Esophagus muscularis mucosa (tissue), 4 donors: Measurements from ENCODE around the gene BSND. TPM values are rescaled to one million over a fixed set of nuclear protein-coding genes. Genes with fewer than 3 reads are reported as not detected.

Experiments
- DNase-seq: peaks from one replicate; pipeline ENCODE4 v3.0.0-alpha.2; 2017; ENCODE audit errors: extremely low spot score
- H3K27ac ChIP-seq, 4 donors: fragments of 200-600 bp; sonication (generic); replicated peaks in 1 of 4; 1 replicate in 3 of 4; 2 replicates in 1 of 4; pipeline ENCODE4 v1.5.1; 2016 to 2019; ENCODE audit warnings: mild to moderate bottlenecking in 1 of 4
- H3K27me3 ChIP-seq, 4 donors: fragments of 200-600 bp; sonication (generic); one replicate each; pipeline versions ENCODE4 v1.5.1 to v1.6.0; 2016 to 2019
- H3K36me3 ChIP-seq, 4 donors: fragments of 200-600 bp; sonication (generic); one replicate each; pipeline ENCODE4 v1.5.1; 2016 to 2019
- H3K4me1 ChIP-seq, 4 donors: fragments of 200-600 bp; sonication (generic); one replicate each; pipeline ENCODE4 v1.5.1; 2016 to 2019
- H3K4me3 ChIP-seq, 4 donors: fragments of 200-600 bp; sonication (generic); 1 replicate in 2 of 4; 2 replicates in 2 of 4; pipeline ENCODE4 v1.5.1; 2016 to 2019; ENCODE audit warnings: mild to moderate bottlenecking in 4 of 4, moderate library complexity in 1 of 4
- H3K9me3 ChIP-seq, 4 donors: fragments of 200-600 bp; sonication (generic); 1 replicate in 3 of 4; 2 replicates in 1 of 4; pipeline ENCODE4 v1.5.1; 2016 to 2019
- EP300 ChIP-seq: sonication (generic); formaldehyde crosslinking; IDR thresholded peaks from one replicate; pipeline ENCODE4 v1.6.1; 2017; ENCODE audit warnings: antibody characterized with exemption
- POLR2A ChIP-seq: fragments of 450-650 bp; IDR thresholded peaks from one replicate; pipeline ENCODE4 v1.6.1; 2017; ENCODE audit warnings: antibody characterized with exemption, moderate library complexity, mild to moderate bottlenecking, low read depth
- POLR2AphosphoS5 ChIP-seq, 2 donors: sonication (generic); formaldehyde crosslinking; IDR thresholded peaks; one replicate each; pipeline ENCODE4 v1.6.1; 2017; ENCODE audit warnings: antibody characterized with exemption in 2 of 2
- WGBS: methylation state at CpG from one replicate; pipeline ENCODE4 v1.1.5; 2018; 5-methylcytosine and 5-hydroxymethylcytosine counted together
- intact Hi-C: fragments of 100-400 bp; cut with DNase I; formaldehyde crosslinking; loops from one replicate; pipeline ENCODE4 v1.15.1; 2023
- total RNA-seq, 4 donors: library from RNA; depleted of rRNA; stranded (reverse); fragments of >200 nt; gene quantifications; one replicate each; pipeline versions ENCODE4 v1.1.0 to v1.2.1, GENCODE V29; 2016
- TF ChIP-seq, protein P1 (sequence below), 3 experiments: fragments of 200-600 bp in 2 of 3; fragments of 450-650 bp in 1 of 3; sonication (generic) in 2 of 3; IDR thresholded peaks; one replicate each; pipeline ENCODE4 v1.5.1; 2017 to 2019; ENCODE audit warnings: antibody characterized with exemption in 3 of 3, mild to moderate bottlenecking in 2 of 3, moderate library complexity in 1 of 3

The BSND gene
- total RNA-seq, 4 donors from 2014 or later, result not detected

DNA sequence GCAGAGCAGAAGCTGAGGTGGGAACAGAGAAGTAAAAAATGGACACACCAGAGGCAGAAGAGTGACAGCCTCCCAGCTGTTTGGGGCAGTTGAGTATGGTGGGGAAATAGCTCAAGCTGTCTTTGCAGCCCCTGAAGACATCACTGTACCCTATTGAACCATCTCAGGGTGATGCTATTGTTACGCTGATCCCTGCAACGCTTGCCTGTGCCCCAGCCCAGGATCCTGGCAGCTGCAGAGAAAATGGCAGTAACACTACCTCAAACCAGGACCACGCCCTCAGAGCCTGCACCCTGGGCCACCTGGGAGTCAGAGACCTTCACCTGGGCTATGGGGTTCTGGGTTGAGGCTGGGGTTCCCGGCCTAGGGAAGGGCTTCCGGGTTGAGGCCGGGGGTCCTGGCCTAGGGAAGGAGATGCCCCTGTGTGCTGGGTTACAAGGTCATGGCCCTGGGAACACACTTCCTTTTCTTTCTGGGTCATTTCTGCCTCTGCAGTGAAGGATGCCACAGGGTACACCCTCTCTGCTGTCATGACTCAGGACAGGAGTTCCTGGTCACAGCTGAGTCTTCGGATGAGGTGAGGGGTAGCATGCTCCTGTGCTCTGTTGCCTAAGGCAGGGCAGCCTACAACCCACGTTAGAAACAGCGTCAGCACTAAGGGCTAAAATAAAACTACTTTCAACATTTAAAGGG is 11.6 kb downstream of the BSND start:
- no peak overlapping the region for H3K27ac ChIP-seq
- TF ChIP-seq EP300 (no peak), POLR2AphosphoS5 (IDR thresholded peaks at IDR 0.05) (no peak), POLR2A (no peak)
- TF ChIP-seq, protein P1, sequence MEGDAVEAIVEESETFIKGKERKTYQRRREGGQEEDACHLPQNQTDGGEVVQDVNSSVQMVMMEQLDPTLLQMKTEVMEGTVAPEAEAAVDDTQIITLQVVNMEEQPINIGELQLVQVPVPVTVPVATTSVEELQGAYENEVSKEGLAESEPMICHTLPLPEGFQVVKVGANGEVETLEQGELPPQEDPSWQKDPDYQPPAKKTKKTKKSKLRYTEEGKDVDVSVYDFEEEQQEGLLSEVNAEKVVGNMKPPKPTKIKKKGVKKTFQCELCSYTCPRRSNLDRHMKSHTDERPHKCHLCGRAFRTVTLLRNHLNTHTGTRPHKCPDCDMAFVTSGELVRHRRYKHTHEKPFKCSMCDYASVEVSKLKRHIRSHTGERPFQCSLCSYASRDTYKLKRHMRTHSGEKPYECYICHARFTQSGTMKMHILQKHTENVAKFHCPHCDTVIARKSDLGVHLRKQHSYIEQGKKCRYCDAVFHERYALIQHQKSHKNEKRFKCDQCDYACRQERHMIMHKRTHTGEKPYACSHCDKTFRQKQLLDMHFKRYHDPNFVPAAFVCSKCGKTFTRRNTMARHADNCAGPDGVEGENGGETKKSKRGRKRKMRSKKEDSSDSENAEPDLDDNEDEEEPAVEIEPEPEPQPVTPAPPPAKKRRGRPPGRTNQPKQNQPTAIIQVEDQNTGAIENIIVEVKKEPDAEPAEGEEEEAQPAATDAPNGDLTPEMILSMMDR (IDR thresholded peaks at IDR 0.05), result no peak
- H3K4me1 ChIP-seq, result no peaks in the 10 kb centered on the region
- no peaks in the 10 kb centered on the region for H3K36me3 ChIP-seq
- intact Hi-C loops, result no loop called here
- no peak overlapping the region for H3K4me3 ChIP-seq
- peaks cover 0 to 8% (median 0%) of the 10 kb centered on the region in 4 donors for H3K9me3 ChIP-seq
- 93% methylated on average over 5 of the region's 9 CpGs for WGBS
- H3K27me3 ChIP-seq, result peaks cover 0 to 20% (median 0%) of the 10 kb centered on the region in 4 donors
- no peak for DNase-seq

DNA sequence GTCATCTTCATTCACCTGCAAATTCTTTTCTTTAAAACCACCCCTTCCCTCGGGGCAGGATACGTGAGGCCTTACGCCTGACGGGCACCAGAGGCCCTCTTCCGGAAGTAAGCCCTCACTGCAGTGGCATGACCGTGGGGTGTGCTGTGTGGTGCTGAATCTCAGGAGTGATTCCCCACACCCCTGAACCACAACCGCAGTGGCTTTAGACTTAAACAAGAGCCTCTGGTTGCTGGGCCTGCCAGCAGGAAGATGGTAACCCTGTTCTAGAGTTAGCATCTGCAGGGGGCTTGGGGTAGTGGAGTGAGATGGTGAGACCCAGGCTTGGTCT is 12.1 kb downstream of the BSND start:
- H3K27me3 ChIP-seq, result peaks cover 0 to 25% (median 0%) of the 10 kb centered on the region in 4 donors
- no peak overlapping the region for H3K27ac ChIP-seq
- TF ChIP-seq, protein P1 (IDR thresholded peaks at IDR 0.05), result no peak
- TF ChIP-seq EP300 (no peak), POLR2AphosphoS5 (IDR thresholded peaks at IDR 0.05) (no peak), POLR2A (no peak)
- H3K36me3 ChIP-seq, result no peaks in the 10 kb centered on the region
- H3K4me1 ChIP-seq, result no peaks in the 10 kb centered on the region
- 95% methylated on average over 7 of the region's 7 CpGs for WGBS
- intact Hi-C loops, result no loop called here
- H3K4me3 ChIP-seq, result no peak overlapping the region
- peaks cover 0 to 8% (median 0%) of the 10 kb centered on the region in 4 donors for H3K9me3 ChIP-seq
- no peak for DNase-seq

DNA sequence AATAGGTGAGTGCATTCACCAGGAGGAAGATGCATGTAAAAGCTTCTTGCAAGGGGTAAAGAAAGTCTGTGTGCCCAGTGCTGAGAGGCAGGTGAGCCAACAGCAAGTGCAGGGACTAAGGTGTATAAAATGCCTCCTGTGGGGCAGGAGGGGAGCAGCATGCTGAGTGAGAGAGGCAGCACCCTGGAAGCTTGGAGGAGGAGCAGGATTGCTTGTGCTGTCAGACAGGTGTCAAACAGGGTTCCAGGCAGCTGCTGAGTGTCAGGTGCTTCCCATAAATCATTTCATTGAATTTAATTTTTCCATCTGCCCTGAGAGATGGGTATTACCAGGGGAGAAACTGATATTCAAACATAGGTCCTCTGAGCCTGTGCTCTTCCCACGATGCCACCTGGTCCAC is 13.9 kb downstream of the BSND start:
- Histone ChIP-seq H3K9me3 (peaks cover 0 to 8% (median 0%) of the 10 kb centered on the region in 4 donors), H3K4me3 (no peak overlapping the region), H3K27me3 (peaks cover 0 to 29% (median 0%) of the 10 kb centered on the region in 4 donors), H3K4me1 (no peaks in the 10 kb centered on the region), H3K27ac (no peak overlapping the region), H3K36me3 (no peaks in the 10 kb centered on the region)
- intact Hi-C loops, result no loop called here
- no peak for TF ChIP-seq POLR2AphosphoS5 (IDR thresholded peaks at IDR 0.05)
- no peak for TF ChIP-seq POLR2A
- TF ChIP-seq EP300, result no peak
- TF ChIP-seq, protein P1 (IDR thresholded peaks at IDR 0.05), result no peak
- DNase-seq, result no peak
- 82% methylated on average over 1 of the region's 1 CpG for WGBS

DNA sequence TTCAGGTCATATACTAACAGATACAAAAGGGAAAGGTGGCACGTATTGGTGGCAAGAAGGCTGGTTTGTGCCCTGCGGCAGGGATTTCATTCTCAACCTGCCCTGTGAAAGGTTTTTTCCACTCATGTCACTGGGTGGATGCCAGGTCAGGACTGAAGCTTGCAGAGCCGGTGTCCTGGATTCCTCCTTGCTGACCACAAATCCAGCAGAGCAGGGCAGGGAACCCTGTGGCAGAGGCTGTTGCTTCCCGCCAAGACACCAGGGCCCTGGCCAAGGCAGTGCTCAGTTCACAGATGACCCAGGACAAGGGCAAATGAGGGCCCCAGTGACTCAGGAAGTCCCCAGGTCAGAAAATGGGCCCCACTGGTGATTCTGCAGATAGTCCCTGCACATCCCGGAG is 16.4 kb downstream of the BSND start:
- 87% methylated on average over 5 of the region's 5 CpGs for WGBS

More for the DNA sequence above, 16.4 kb downstream of the BSND start:
- no peak for DNase-seq
- intact Hi-C loops, result no loop called here
- H3K27me3 ChIP-seq, result peaks cover 0 to 50% (median 0%) of the 10 kb centered on the region in 4 donors
- TF ChIP-seq POLR2AphosphoS5 (IDR thresholded peaks at IDR 0.05), result no peak
- TF ChIP-seq, protein P1 (IDR thresholded peaks at IDR 0.05), result no peak
- TF ChIP-seq EP300, result no peak
- TF ChIP-seq POLR2A, result no peak
- H3K4me1 ChIP-seq, result no peaks in the 10 kb centered on the region
- H3K36me3 ChIP-seq, result no peaks in the 10 kb centered on the region
- no peak overlapping the region for H3K27ac ChIP-seq
- H3K9me3 ChIP-seq, result no peaks in the 10 kb centered on the region
- H3K4me3 ChIP-seq, result no peak overlapping the region
